SJCRH30 (cell line): ENCODE data around the gene DLGAP4. TPM values are rescaled to one million over a fixed set of nuclear protein-coding genes. Genes with fewer than 3 reads are reported as not detected.
"Not testable (repeated sequence)": the region's sequence is repeated elsewhere in the genome, so short reads cannot be mapped to it uniquely, and the experiment has no call there.

ENCODE experiments used
- DNase-seq, 2 experiments: peaks; one replicate each; pipeline ENCODE4 v3.0.0-alpha.2; 2015 to 2020
- H3K27ac ChIP-seq: fragments of 250-450 bp; sonication (Bioruptor Pico); 2 replicates; pipeline ENCODE4 v1.5.1; 2020; ENCODE audit warnings: mild to moderate bottlenecking, moderate library complexity
- H3K27me3 ChIP-seq: fragments of 250-450 bp; sonication (Bioruptor Pico); 2 replicates; pipeline ENCODE4 v1.5.1; 2020; ENCODE audit warnings: mild to moderate bottlenecking, moderate library complexity
- H3K36me3 ChIP-seq: fragments of 250-450 bp; sonication (Bioruptor Pico); 2 replicates; pipeline ENCODE4 v1.5.1; 2020; ENCODE audit warnings: mild to moderate bottlenecking, moderate library complexity
- H3K4me1 ChIP-seq: fragments of 250-450 bp; sonication (Bioruptor Pico); 2 replicates; pipeline ENCODE4 v1.5.1; 2020; ENCODE audit warnings: mild to moderate bottlenecking, moderate library complexity
- H3K4me3 ChIP-seq: fragments of 250-450 bp; sonication (Bioruptor Pico); 2 replicates; pipeline ENCODE4 v1.5.1; 2020; ENCODE audit warnings: mild to moderate bottlenecking, moderate library complexity
- H3K9me3 ChIP-seq: fragments of 250-450 bp; sonication (Bioruptor Pico); replicated peaks from 2 replicates; pipeline ENCODE4 v1.5.1; 2020; ENCODE audit warnings: mild to moderate bottlenecking, moderate library complexity
- total RNA-seq: library from RNA; depleted of rRNA; stranded (reverse); fragments of >200 nt; shearing (Covaris generic); gene quantifications from 2 replicates; pipeline ENCODE4 v1.2.3, GENCODE V29; 2014

Gene DLGAP4
- total RNA-seq, 1 experiment from 2014 or later, result 18.4 TPM

- H3K4me1 ChIP-seq, result peaks cover 16% of the 10 kb centered on the region
- no peaks in the 10 kb centered on the region for H3K9me3 ChIP-seq
- H3K27me3 ChIP-seq, result no peaks in the 10 kb centered on the region
- DNase-seq, result no peak
- H3K4me3 ChIP-seq, result no peak overlapping the region
- no peaks in the 10 kb centered on the region for H3K36me3 ChIP-seq
- no peak overlapping the region for H3K27ac ChIP-seq
Measured at GRCh38 chr20:36546111-36546736, 240.1 kb downstream of the DLGAP4 start.

GRCh38 chr20:36547186-36548005 is 241.3 kb downstream of the DLGAP4 start:
- Histone ChIP-seq H3K4me3 (no peak overlapping the region), H3K4me1 (peaks cover 16% of the 10 kb centered on the region), H3K27ac (no peak overlapping the region), H3K36me3 (no peaks in the 10 kb centered on the region), H3K9me3 (no peaks in the 10 kb centered on the region), H3K27me3 (no peaks in the 10 kb centered on the region)
- no peak for DNase-seq

- H3K36me3 ChIP-seq, result no peaks in the 10 kb centered on the region
- H3K9me3 ChIP-seq, result no peaks in the 10 kb centered on the region
- peak; percentile 40 to 41 for DNase-seq
- H3K27ac ChIP-seq, result no peak overlapping the region
- no peaks in the 10 kb centered on the region for H3K27me3 ChIP-seq
- H3K4me1 ChIP-seq, result peaks cover 12% of the 10 kb centered on the region
- no peak overlapping the region for H3K4me3 ChIP-seq
Measured at GRCh38 chr20:36548006-36548315, 241.8 kb downstream of the DLGAP4 start.

GRCh38 chr20:36548704-36549627 is 242.8 kb downstream of the DLGAP4 start:
- DNase-seq, result no peak
- Histone ChIP-seq H3K4me3 (no peak overlapping the region), H3K27me3 (no peaks in the 10 kb centered on the region), H3K36me3 (no peaks in the 10 kb centered on the region), H3K4me1 (peaks cover 4% of the 10 kb centered on the region; the same call in 1 of the 2 replicates), H3K27ac (no peak overlapping the region), H3K9me3 (no peaks in the 10 kb centered on the region)

GRCh38 chr20:36549628-36549941 is 243.4 kb downstream of the DLGAP4 start:
- no peak for DNase-seq
- Histone ChIP-seq H3K36me3 (no peaks in the 10 kb centered on the region), H3K4me1 (no peaks in the 10 kb centered on the region), H3K27me3 (no peaks in the 10 kb centered on the region), H3K9me3 (no peaks in the 10 kb centered on the region), H3K4me3 (no peak overlapping the region), H3K27ac (no peak overlapping the region)

- Histone ChIP-seq H3K27ac (no peak overlapping the region), H3K9me3 (no peaks in the 10 kb centered on the region), H3K4me3 (no peak overlapping the region), H3K4me1 (no peaks in the 10 kb centered on the region), H3K36me3 (no peaks in the 10 kb centered on the region), H3K27me3 (no peaks in the 10 kb centered on the region)
- no peak for DNase-seq
Measured at GRCh38 chr20:36549942-36550789, 244.0 kb downstream of the DLGAP4 start.

GRCh38 chr20:36550790-36551299 is 244.7 kb downstream of the DLGAP4 start:
- H3K4me3 ChIP-seq, result no peak overlapping the region
- H3K36me3 ChIP-seq, result no peaks in the 10 kb centered on the region
- no peaks in the 10 kb centered on the region for H3K4me1 ChIP-seq
- no peaks in the 10 kb centered on the region for H3K9me3 ChIP-seq
- H3K27me3 ChIP-seq, result no peaks in the 10 kb centered on the region
- DNase-seq, result no peak
- H3K27ac ChIP-seq, result no peak overlapping the region

GRCh38 chr20:36555248-36555647 is 249.1 kb downstream of the DLGAP4 start:
- no peaks in the 10 kb centered on the region for H3K36me3 ChIP-seq
- no peak overlapping the region for H3K4me3 ChIP-seq
- H3K4me1 ChIP-seq, result no peaks in the 10 kb centered on the region
- H3K9me3 ChIP-seq, result no peaks in the 10 kb centered on the region
- H3K27me3 ChIP-seq, result no peaks in the 10 kb centered on the region
- DNase-seq, result no peak
- no peak overlapping the region for H3K27ac ChIP-seq

- Histone ChIP-seq H3K36me3 (no peaks in the 10 kb centered on the region), H3K4me1 (no peaks in the 10 kb centered on the region), H3K27me3 (no peaks in the 10 kb centered on the region), H3K27ac (no peak overlapping the region), H3K4me3 (no peak overlapping the region), H3K9me3 (peaks cover 7% of the 10 kb centered on the region; the same call in 1 of the 2 replicates)
- no peak for DNase-seq
Measured at GRCh38 chr20:36562724-36563123, 256.6 kb downstream of the DLGAP4 start.

- Histone ChIP-seq H3K27ac (no peak overlapping the region), H3K4me1 (no peaks in the 10 kb centered on the region), H3K9me3 (peaks cover 7% of the 10 kb centered on the region; the same call in 1 of the 2 replicates), H3K4me3 (no peak overlapping the region), H3K36me3 (no peaks in the 10 kb centered on the region), H3K27me3 (no peaks in the 10 kb centered on the region)
- no peak for DNase-seq
Measured at GRCh38 chr20:36563374-36563773, 257.2 kb downstream of the DLGAP4 start.

- not testable (repeated sequence) for H3K27me3 ChIP-seq, DNase-seq, H3K9me3 ChIP-seq, H3K36me3 ChIP-seq, H3K27ac ChIP-seq, H3K4me1 ChIP-seq, H3K4me3 ChIP-seq
Measured at GRCh38 chr20:36564078-36564725, 258.1 kb downstream of the DLGAP4 start.

GRCh38 chr20:36564726-36565121 is 258.6 kb downstream of the DLGAP4 start:
- H3K27ac ChIP-seq, H3K9me3 ChIP-seq, H3K4me3 ChIP-seq, H3K36me3 ChIP-seq, H3K4me1 ChIP-seq, H3K27me3 ChIP-seq, DNase-seq: not testable (repeated sequence)

GRCh38 chr20:36565520-36565919 is 259.4 kb downstream of the DLGAP4 start:
- Histone ChIP-seq H3K4me3 (no peak overlapping the region), H3K36me3 (no peaks in the 10 kb centered on the region), H3K4me1 (peaks cover 7% of the 10 kb centered on the region), H3K27ac (no peak overlapping the region), H3K27me3 (no peaks in the 10 kb centered on the region), H3K9me3 (peaks cover 7% of the 10 kb centered on the region; the same call in 1 of the 2 replicates)
- no peak for DNase-seq
